ENCODE measurements around the gene MCAM. TPM values are rescaled to one million over a fixed set of nuclear protein-coding genes. Genes with fewer than 3 reads are reported as not detected.

The MCAM gene
- total RNA-seq, 1 experiment from 2014 or later = 25.4 TPM

DNA sequence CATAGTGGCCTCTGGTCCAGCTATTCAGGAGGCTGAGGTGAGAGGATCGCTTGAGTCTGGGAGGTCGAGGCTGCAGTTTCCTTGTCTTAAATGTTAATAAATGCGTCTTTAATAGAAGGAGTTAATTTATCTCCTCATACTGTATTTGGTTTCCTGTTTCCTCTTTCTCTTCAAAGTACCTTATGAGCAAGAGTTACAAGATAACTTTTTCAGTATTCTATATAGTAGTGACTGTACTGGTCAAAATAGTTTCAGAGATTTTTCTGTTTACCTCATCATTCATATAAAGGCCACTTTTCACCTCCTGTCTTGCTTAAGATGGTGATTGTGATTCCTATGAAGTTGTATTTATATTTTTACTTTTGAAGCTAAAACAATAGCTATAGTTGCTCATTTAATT, 50.9 kb downstream of the MCAM start:
- no peak for DNase-seq (ENCODE audit: low spot score)

DNA sequence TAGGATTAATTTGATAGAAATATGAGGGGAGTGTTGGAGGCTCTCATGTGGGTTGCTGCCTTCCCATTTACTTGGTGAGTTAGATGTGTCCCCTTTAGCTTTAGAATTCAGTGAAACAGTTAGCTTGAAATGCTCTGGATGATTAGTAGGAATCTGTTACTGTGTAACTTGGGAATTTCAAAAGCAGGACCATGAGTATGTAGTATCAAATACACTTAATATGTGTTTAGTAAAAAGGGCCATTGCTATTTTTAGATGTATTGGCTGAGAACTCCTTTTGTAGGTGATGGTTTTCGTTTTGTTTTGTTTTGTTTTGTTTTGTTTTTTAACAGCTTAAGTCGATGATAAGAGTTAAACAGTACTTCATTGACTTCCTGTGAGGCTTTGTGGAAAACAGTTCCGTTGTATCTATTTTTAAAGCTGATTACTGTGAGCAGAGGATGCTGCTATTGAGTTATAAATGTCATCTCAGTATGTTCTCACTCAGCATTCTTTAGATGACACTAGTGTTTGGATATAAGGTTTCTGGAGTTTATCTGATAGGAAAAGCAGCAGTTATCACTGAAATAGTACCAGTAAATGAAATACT, 53.5 kb downstream of the MCAM start:
- peak; percentile 2 for DNase-seq (ENCODE audit: low spot score)

DNA sequence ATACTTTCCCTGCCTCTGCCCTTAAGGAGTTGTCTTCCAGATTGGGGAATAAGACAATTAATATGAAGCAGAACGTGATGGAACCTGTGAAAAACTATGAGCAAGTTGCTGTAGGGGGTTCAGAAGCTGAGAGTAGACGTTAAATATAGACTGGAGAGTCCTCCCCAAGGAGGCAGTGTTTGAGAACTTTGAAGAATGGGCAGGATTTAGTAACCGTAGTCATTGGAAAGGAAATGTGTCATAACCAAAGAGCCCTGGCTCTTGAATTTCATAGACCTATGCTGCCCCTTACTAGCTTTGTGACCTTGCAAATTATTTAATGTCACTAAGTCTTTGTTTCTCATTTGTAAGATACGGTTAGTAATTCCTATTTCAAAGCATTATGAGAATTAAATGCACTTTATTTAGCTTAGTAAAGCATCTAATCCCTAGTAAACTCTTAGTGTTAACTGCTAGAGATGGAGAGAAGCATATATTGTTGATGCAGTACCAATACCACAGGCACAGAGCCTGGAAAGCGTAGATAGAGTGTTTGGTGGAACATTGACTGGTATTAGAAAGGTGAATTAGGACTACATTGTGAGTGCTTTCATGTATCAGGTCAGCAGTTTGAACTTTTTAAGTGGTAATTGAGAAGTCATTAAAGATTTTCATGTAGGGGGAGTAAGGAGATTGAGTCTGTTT, 54.1 kb downstream of the MCAM start:
- peak; percentile 50 for DNase-seq (ENCODE audit: low spot score)

DNA sequence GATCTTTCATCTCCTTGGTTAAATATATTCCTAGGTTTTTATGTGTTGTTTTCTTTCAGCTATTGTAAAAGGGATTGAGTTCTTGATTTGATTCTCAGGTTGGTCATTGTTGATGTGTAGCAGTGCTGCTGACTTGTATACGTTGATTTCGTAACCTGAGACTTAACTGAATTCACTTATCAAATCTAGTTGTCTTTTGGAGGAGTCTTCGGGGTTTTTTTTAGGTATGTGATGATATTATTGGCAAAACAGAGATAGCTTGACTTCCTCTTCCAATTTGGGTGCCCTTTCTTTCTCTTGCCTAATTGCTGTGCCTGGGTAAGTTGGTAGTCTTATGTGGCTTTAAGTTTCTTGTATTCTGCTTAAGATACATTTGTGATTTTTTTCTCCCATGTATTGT, 57.9 kb downstream of the MCAM start:
- DNase-seq (ENCODE audit: low spot score) = no peak

Other genes starting within 250 kb of the MCAM start
- 13.5 and 16.5 TPM in 2 replicates for gene VPS11, start 249.3 kb downstream of the MCAM start, total RNA-seq (2014; rRNA removed; shearing (Covaris generic))
- 2.7 and 6.6 TPM in 2 replicates for gene HMBS, start 232.2 kb downstream of the MCAM start, total RNA-seq (2014; rRNA removed; shearing (Covaris generic))
- gene DPAGT1, start 215.3 kb downstream of the MCAM start, total RNA-seq (2014; rRNA removed; shearing (Covaris generic)) = 9.8 and 10.5 TPM in 2 replicates
- gene C2CD2L, start 209.8 kb downstream of the MCAM start, total RNA-seq (2014; rRNA removed; shearing (Covaris generic)) = 4.7 and 7.2 TPM in 2 replicates
- 6.4 and 8.4 TPM in 2 replicates for gene HINFP, start 195.6 kb downstream of the MCAM start, total RNA-seq (2014; rRNA removed; shearing (Covaris generic))
- 0.05 TPM in 1 of 2 replicates, not detected in the other for gene ABCG4, start 168.1 kb downstream of the MCAM start, total RNA-seq (2014; rRNA removed; shearing (Covaris generic))
- 7.9 and 15.0 TPM in 2 replicates for gene NLRX1, start 148.4 kb downstream of the MCAM start, total RNA-seq (2014; rRNA removed; shearing (Covaris generic))
- not detected in 2 replicates for gene NHERF4, start 131.7 kb downstream of the MCAM start, total RNA-seq (2014; rRNA removed; shearing (Covaris generic))
- gene CBL, start 110.8 kb downstream of the MCAM start, total RNA-seq (2014; rRNA removed; shearing (Covaris generic)) = 8.1 and 9.7 TPM in 2 replicates
- gene RNF26, start 17.4 kb upstream of the MCAM start, total RNA-seq (2014; rRNA removed; shearing (Covaris generic)) = 3.9 and 5.0 TPM in 2 replicates
- not detected in 2 replicates for gene C1QTNF5, start 23.8 kb upstream of the MCAM start, total RNA-seq (2014; rRNA removed; shearing (Covaris generic))
- gene MFRP, start 29.6 kb upstream of the MCAM start, total RNA-seq (2014; rRNA removed; shearing (Covaris generic)) = not detected in 2 replicates
- gene USP2, start 64.6 kb upstream of the MCAM start, total RNA-seq (2014; rRNA removed; shearing (Covaris generic)) = 0.17 TPM in 1 of 2 replicates, not detected in the other
- gene THY1, start 106.0 kb upstream of the MCAM start, total RNA-seq (2014; rRNA removed; shearing (Covaris generic)) = 276 and 329 TPM in 2 replicates